Activated naive CD4-positive, alpha-beta T cell treated with anti-CD3 and anti-CD28 coated beads, Interleukin-2, amount 50 U/mL, for 24 hours (primary cell): Measurements from ENCODE around the gene SLC37A2.

Experiments
- H3K27ac Mint-ChIP-seq: one replicate; pipeline ENCODE4 v1.8.0; 2021; ENCODE audit warnings: mild to moderate bottlenecking, mixed read lengths
- H3K27me3 Mint-ChIP-seq: one replicate; pipeline ENCODE4 v1.8.0; 2021; ENCODE audit warnings: mixed read lengths
- H3K36me3 Mint-ChIP-seq: one replicate; pipeline ENCODE4 v1.8.0; 2021; ENCODE audit warnings: mixed read lengths
- H3K4me1 Mint-ChIP-seq: one replicate; pipeline ENCODE4 v1.8.0; 2021; ENCODE audit warnings: mixed read lengths
- H3K4me3 Mint-ChIP-seq: one replicate; pipeline ENCODE4 v1.8.0; 2021; ENCODE audit warnings: mild to moderate bottlenecking, mixed read lengths
- H3K9me3 Mint-ChIP-seq: one replicate; pipeline ENCODE4 v1.8.0; 2021; ENCODE audit warnings: mixed read lengths

Gene SLC37A2

DNA sequence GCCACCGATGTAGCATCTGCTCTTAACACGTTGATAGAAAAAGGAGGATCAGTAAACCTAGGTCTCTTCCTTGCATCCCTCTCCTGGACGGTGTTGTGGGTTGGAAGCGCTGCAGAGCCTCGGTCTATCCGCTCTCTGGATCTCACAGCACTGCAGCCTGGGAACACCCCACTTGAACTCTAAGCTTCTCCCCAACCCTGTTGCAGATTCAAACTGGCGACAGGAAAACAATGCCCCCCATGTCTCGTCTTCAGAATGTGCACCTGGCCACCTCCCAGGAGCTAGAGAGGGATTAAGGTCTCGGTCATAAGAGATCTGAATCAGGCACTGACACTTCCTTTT, 47.9 kb downstream of the SLC37A2 start:
- Mint-ChIP-seq H3K4me1 (peaks cover 24% of the 10 kb centered on the region), H3K36me3 (no peaks in the 10 kb centered on the region), H3K27ac (peak overlapping the region; percentile 95), H3K4me3 (peak overlapping the region; percentile 98), H3K27me3 (no peaks in the 10 kb centered on the region), H3K9me3 (no peaks in the 10 kb centered on the region)

- Mint-ChIP-seq H3K4me1 (peaks cover 21% of the 10 kb centered on the region), H3K4me3 (peak within 1 kb of the TSS; percentile 98), H3K27me3 (no peaks in the 10 kb centered on the region), H3K9me3 (no peaks in the 10 kb centered on the region), H3K27ac (peak within 1 kb of the TSS; percentile 95), H3K36me3 (no peaks in the 10 kb centered on the region)
Measured at GRCh38 chr11:125111343-125112207, 48.5 kb downstream of the SLC37A2 start, which contains the start of gene TMEM218. TSS of gene TMEM218 (minus strand) at chr11:125111626. CDS start at chr11:125102241, 9,385 bp downstream.

DNA sequence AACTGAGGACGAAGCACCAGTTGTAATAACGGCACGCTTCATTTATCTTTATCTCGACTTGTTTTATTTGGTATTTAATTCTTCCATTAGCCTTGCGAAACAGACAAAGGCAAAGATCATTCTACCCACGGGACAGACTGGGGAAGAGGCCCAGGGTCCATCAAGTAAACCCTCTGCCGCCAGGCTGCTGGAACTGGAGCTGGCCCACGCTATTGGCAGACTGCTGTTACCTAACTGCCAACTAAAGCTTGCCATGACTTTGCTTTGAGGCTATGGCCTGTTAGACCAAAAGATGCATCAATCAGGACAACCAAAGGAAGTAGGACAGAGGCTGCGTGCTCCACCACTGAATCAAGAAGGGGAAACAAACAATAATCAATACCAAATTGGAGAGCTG, 49.1 kb downstream of the SLC37A2 start:
- peak overlapping the region; percentile 98 for H3K4me3 Mint-ChIP-seq
- H3K9me3 Mint-ChIP-seq = no peaks in the 10 kb centered on the region
- peak overlapping the region; percentile 86 for H3K27ac Mint-ChIP-seq
- H3K36me3 Mint-ChIP-seq = no peaks in the 10 kb centered on the region
- H3K4me1 Mint-ChIP-seq = peaks cover 21% of the 10 kb centered on the region
- H3K27me3 Mint-ChIP-seq = peaks cover 4% of the 10 kb centered on the region

- H3K4me1 Mint-ChIP-seq = peaks cover 21% of the 10 kb centered on the region
- H3K36me3 Mint-ChIP-seq = peaks cover 2% of the 10 kb centered on the region
- no peak overlapping the region for H3K4me3 Mint-ChIP-seq
- H3K27me3 Mint-ChIP-seq = peaks cover 14% of the 10 kb centered on the region
- no peak overlapping the region for H3K27ac Mint-ChIP-seq
- H3K9me3 Mint-ChIP-seq = no peaks in the 10 kb centered on the region
Measured at GRCh38 chr11:125114518-125114917, 51.4 kb downstream of the SLC37A2 start.

- Mint-ChIP-seq H3K4me3 (no peak overlapping the region), H3K36me3 (peaks cover 2% of the 10 kb centered on the region), H3K27ac (no peak overlapping the region), H3K4me1 (no peaks in the 10 kb centered on the region), H3K9me3 (no peaks in the 10 kb centered on the region), H3K27me3 (peaks cover 14% of the 10 kb centered on the region)
Measured at GRCh38 chr11:125117429-125117828, 54.3 kb downstream of the SLC37A2 start.

DNA sequence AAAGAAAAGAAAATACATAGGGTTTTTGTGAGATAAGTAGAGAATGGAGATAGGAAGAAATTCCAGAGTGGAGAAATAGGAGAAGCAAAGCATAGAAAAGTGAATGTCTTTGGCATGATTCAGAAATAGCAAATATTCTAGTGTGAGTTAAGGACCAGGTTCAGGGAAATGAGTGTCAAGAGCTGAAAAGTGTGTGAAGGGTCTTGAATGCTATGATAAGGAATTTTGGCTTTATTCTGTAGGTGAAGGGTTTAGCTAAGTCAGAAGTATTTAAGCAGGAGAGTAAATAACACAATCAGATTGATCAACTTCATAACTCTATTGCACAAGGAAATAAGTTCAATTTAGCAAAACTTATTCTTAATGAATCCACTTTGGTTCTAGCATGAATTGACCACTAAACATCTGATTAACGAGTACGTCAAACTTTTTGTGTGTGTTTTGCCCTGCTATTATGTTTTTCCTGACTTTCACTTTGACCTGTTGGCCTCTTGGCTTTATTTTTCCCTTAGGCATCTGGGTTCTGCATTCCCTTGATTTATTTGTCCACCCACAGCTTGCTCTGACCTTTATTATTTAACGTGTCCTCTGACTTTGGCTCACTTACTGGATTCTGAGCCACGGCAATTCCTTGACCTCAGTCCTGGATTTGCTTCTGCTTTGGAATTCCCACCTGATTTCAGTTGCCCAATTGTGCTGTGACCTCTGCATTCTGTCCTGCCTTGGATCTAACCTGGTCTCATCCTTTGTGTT, 60.3 kb downstream of the SLC37A2 start:
- peaks cover 4% of the 10 kb centered on the region for H3K4me1 Mint-ChIP-seq
- no peak overlapping the region for H3K4me3 Mint-ChIP-seq

GRCh38 chr11:125123947-125124617, 61.0 kb downstream of the SLC37A2 start:
- Mint-ChIP-seq H3K9me3 (no peaks in the 10 kb centered on the region), H3K36me3 (no peaks in the 10 kb centered on the region), H3K4me3 (no peak overlapping the region), H3K27me3 (peaks cover 11% of the 10 kb centered on the region), H3K4me1 (peaks cover 4% of the 10 kb centered on the region), H3K27ac (no peak overlapping the region)

More for the DNA sequence above, 60.3 kb downstream of the SLC37A2 start:
- Mint-ChIP-seq H3K36me3 (no peaks in the 10 kb centered on the region), H3K9me3 (no peaks in the 10 kb centered on the region), H3K27ac (no peak overlapping the region), H3K27me3 (peaks cover 11% of the 10 kb centered on the region)

DNA sequence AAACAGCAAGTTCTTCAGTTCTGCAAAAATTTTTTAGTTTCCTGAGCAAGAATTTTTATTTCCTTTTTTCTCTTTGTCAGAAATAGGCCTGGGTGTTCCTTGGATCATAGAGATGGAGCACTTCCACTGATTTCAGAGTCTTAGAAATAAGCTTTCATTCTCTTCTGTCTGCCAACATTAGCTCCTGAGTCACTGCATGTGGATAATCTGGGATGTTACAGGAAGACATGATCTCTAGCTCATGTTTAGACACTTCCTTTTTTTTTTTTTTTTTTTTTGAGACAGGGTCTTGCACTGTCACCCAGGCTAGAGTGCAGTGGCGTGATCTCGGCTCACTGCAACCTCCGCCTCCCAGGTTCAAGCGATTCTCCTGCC, 61.5 kb downstream of the SLC37A2 start:
- peaks cover 4% of the 10 kb centered on the region for H3K4me1 Mint-ChIP-seq
- no peak overlapping the region for H3K4me3 Mint-ChIP-seq
- H3K27me3 Mint-ChIP-seq = peaks cover 15% of the 10 kb centered on the region
- H3K27ac Mint-ChIP-seq = no peak overlapping the region
- no peaks in the 10 kb centered on the region for H3K36me3 Mint-ChIP-seq
- no peaks in the 10 kb centered on the region for H3K9me3 Mint-ChIP-seq

GRCh38 chr11:125128450-125128849, 65.3 kb downstream of the SLC37A2 start:
- H3K27me3 Mint-ChIP-seq = peaks cover 28% of the 10 kb centered on the region
- H3K4me3 Mint-ChIP-seq = no peak overlapping the region
- no peak overlapping the region for H3K27ac Mint-ChIP-seq
- no peaks in the 10 kb centered on the region for H3K9me3 Mint-ChIP-seq
- H3K36me3 Mint-ChIP-seq = no peaks in the 10 kb centered on the region
- peaks cover 4% of the 10 kb centered on the region for H3K4me1 Mint-ChIP-seq

DNA sequence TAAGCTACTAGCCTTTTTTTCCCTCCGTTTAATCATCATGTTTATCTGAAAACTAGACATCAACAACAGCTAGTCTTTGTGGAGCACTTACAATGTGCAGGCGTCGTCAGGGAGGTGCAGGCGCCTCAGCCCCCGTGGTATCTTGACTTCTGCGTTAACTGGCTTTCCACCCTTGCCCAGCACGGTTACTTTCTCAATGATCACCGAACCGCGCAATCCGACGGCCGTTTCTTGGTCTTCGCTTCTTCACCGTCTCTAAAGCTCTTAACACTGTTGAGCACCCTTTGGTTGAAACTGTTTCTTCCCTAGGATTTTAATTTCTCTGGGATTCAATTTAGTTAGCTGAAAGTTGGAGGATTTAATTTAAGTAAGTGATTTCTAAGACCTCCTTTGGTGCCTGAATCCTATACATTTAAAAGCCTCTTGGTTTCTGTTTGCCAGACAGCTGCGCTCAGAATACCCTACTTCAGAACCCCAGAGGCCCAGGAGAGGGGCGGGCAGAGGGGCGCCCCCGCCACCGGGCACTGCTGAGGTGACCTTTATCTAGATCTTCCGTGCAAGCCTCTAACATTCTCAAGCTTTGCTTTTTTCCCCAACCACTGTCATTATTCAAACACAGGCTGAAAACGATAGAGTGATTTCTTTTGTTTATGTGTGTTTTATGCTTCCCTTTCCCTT, 66.3 kb downstream of the SLC37A2 start:
- peaks cover 30% of the 10 kb centered on the region for H3K27me3 Mint-ChIP-seq
- no peaks in the 10 kb centered on the region for H3K36me3 Mint-ChIP-seq
- no peaks in the 10 kb centered on the region for H3K4me1 Mint-ChIP-seq
- H3K4me3 Mint-ChIP-seq = no peak overlapping the region
- no peaks in the 10 kb centered on the region for H3K9me3 Mint-ChIP-seq
- no peak overlapping the region for H3K27ac Mint-ChIP-seq

GRCh38 chr11:125132071-125132470, 69.0 kb downstream of the SLC37A2 start:
- H3K4me3 Mint-ChIP-seq = no peak overlapping the region
- peaks cover 36% of the 10 kb centered on the region for H3K27me3 Mint-ChIP-seq
- no peaks in the 10 kb centered on the region for H3K36me3 Mint-ChIP-seq
- no peaks in the 10 kb centered on the region for H3K9me3 Mint-ChIP-seq
- H3K4me1 Mint-ChIP-seq = no peaks in the 10 kb centered on the region
- no peak overlapping the region for H3K27ac Mint-ChIP-seq

DNA sequence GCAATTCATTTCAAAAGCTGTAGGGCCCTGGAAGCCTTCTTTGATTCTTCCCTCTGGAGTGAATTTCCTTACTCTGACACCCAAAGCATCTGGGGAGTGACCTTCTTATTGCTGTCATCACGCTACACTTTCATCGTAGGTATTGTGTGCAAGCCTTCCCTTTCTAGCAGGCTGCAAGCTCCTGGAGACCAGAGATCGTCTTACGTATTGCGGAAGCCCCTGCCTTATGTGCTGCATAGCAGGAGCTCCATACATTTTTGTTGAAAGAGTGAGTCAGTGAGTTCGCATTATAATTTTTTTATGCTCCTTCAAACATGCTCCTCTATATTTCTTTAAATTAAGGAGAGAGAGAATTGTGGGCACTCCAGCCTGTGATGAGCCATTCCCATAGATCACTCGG, 69.5 kb downstream of the SLC37A2 start:
- Mint-ChIP-seq H3K9me3 (no peaks in the 10 kb centered on the region), H3K36me3 (no peaks in the 10 kb centered on the region), H3K27ac (no peak overlapping the region), H3K4me1 (no peaks in the 10 kb centered on the region), H3K4me3 (no peak overlapping the region), H3K27me3 (peaks cover 34% of the 10 kb centered on the region)

DNA sequence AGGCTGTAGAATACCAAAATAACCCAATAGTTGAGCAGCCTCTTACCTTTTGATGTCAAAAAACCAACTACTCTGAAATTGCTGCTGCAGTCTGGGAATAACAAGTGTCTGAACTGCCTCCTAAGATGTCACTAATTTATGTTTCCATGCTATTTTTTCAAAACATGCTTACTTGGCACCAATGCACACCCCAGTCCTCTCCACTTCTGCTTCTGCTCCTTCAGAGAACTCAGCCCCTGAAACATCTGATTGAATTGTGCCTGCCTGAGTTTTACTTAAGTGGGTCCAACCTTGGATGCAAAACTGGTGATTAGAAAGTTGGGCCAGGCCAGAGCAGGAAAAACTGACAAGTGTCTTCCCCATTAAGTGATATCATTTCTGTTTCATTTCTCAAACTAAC, 72.9 kb downstream of the SLC37A2 start:
- Mint-ChIP-seq H3K9me3 (no peaks in the 10 kb centered on the region), H3K4me1 (no peaks in the 10 kb centered on the region), H3K36me3 (no peaks in the 10 kb centered on the region), H3K27ac (no peak overlapping the region), H3K4me3 (no peak overlapping the region), H3K27me3 (peaks cover 23% of the 10 kb centered on the region)

DNA sequence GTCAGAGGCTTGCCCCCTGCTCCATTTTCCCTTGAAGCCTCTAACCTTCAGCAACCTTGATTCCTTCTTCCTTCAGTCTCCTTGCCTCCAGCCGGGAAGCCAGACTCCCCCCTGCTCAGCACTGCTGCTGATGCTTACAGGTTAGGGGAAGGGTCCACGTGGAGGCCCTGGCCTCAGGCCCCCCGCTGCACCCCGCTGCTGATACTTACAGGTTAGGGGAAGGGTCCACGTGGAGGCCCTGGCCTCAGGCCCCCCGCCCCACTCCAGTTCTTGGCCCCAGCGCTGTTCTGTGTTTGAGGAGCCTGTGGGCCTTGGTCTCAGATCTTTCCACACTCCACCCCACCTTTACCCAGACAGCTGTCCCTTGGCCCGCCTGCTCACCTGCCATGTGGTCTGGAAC, 75.9 kb downstream of the SLC37A2 start:
- Mint-ChIP-seq H3K4me1 (peaks cover 7% of the 10 kb centered on the region), H3K4me3 (no peak overlapping the region), H3K27ac (no peak overlapping the region), H3K36me3 (no peaks in the 10 kb centered on the region), H3K27me3 (peaks cover 20% of the 10 kb centered on the region), H3K9me3 (no peaks in the 10 kb centered on the region)

DNA sequence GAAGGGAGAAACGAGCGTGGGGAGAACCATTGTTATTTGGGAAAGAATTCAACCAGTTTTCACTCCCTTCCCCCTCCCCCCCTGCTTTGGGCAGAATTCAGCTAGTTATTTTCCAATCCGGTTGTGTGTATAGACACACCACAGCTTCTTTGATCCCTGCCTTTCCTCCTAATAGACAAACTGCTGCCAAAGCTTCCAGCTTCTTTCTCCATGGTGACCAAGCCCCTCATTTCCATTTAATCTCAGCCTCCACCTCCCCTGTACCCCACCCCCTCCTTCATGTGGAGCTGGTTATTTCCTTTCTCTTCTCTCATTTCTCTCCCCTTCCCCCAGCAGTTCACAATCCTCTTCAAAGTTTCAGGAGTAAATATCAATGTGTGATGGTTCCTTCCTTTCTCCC, 76.7 kb downstream of the SLC37A2 start:
- Mint-ChIP-seq H3K27me3 (peaks cover 17% of the 10 kb centered on the region), H3K4me1 (peaks cover 7% of the 10 kb centered on the region)

More for the DNA sequence above, 76.7 kb downstream of the SLC37A2 start:
- no peaks in the 10 kb centered on the region for H3K9me3 Mint-ChIP-seq
- no peak overlapping the region for H3K27ac Mint-ChIP-seq
- no peak overlapping the region for H3K4me3 Mint-ChIP-seq
- no peaks in the 10 kb centered on the region for H3K36me3 Mint-ChIP-seq
